Measurements from ENCODE around the gene DPYD. TPM values are rescaled to one million over a fixed set of nuclear protein-coding genes. Genes with fewer than 3 reads are reported as not detected.

DPYD gene
- total and polyA plus RNA-seq, 7 donors, result 2.5 to 7.3 (median 5.1) TPM

- Histone ChIP-seq H3K4me3 (no peak overlapping the region), H3K4me1 (no peaks in the 10 kb centered on the region), H3K36me3 (ENCODE audit: insufficient read depth in 1 of 2, low read depth in 1 of 2) (no peaks in the 10 kb centered on the region), H3K27me3 (ENCODE audit: insufficient read depth in 3 of 3, low read length in 2 of 3) (no peaks in the 10 kb centered on the region), H3K27ac (no peak overlapping the region), H3K9me3 (peaks cover 7% of the 10 kb centered on the region)
- ATAC-seq (no peak), DNase-seq (no peak)
- no peak for TF ChIP-seq CTCF (IDR thresholded peaks at IDR 0.05)
- WGBS, 3 donors, result 48 to 65% (median 49%) methylated on average over 2 of the region's 2 CpGs
- intact Hi-C loops (cut with DNase I), result no loop called here
Observed at GRCh38 chr1:97033949-97034348, 886.9 kb downstream of the DPYD start.

Measured in psoas muscle (tissue), 8 donors.